Ovary (tissue), 9 donors: ENCODE data around the gene TASL. TPM values are rescaled to one million over a fixed set of nuclear protein-coding genes. Genes with fewer than 3 reads are reported as not detected.
"Not testable (repeated sequence)": the region's sequence is repeated elsewhere in the genome, so short reads cannot be mapped to it uniquely, and the experiment has no call there.

Experiments
- DNase-seq, 5 donors: peaks; one replicate each; pipeline ENCODE4 v3.0.0-alpha.2; 2019 to 2020
- H3K27ac ChIP-seq, 2 donors: fragments of 200-600 bp; one replicate each; pipeline versions ENCODE4 v1.5.1 to v1.8.0; 2019 to 2022
- H3K27me3 ChIP-seq: fragments of 200-600 bp; one replicate; pipeline ENCODE4 v1.8.0; 2022
- H3K36me3 ChIP-seq: fragments of 200-600 bp; sonication (generic); one replicate; pipeline ENCODE4 v1.5.1; 2019
- H3K4me1 ChIP-seq: one replicate; pipeline ENCODE4 v1.8.1; 2013; ENCODE audit warnings: mild to moderate bottlenecking, moderate library complexity; ENCODE audit not compliant: insufficient read depth
- H3K4me3 ChIP-seq: fragments of 200-600 bp; sonication (generic); one replicate; pipeline ENCODE4 v1.5.1; 2017
- H3K9me3 ChIP-seq, 2 donors: fragments of 200-600 bp in 1 of 2; sonication (generic) in 1 of 2; one replicate each; pipeline versions ENCODE4 v1.5.1 to v1.8.1; 2013 to 2019; ENCODE audit warnings: mild to moderate bottlenecking in 1 of 2, moderate library complexity in 1 of 2
- CTCF ChIP-seq, 3 donors: fragments of 450-650 bp in 2 of 3; fragments of 200-600 bp in 1 of 3; IDR thresholded peaks; one replicate each; pipeline versions ENCODE4 v1.5.1 to v1.8.0; 2016 to 2022; ENCODE audit warnings: antibody characterized with exemption in 3 of 3, mild to moderate bottlenecking in 1 of 3
- EP300 ChIP-seq: sonication (generic); formaldehyde crosslinking; IDR thresholded peaks from one replicate; pipeline ENCODE4 v1.6.1; 2017; ENCODE audit warnings: antibody characterized with exemption
- POLR2A ChIP-seq: fragments of 450-650 bp; IDR thresholded peaks from one replicate; pipeline ENCODE4 v1.6.1; 2017; ENCODE audit warnings: antibody characterized with exemption, mild to moderate bottlenecking, moderate library complexity
- WGBS, 3 donors: extraction: QIAGEN DNeasy Blood & Tissue Kit in 1 of 3; methylation state at CpG; one replicate each; pipeline versions ENCODE4 v1.1.5 to v1.1.7; 2013 to 2017; 5-methylcytosine and 5-hydroxymethylcytosine counted together
- intact Hi-C, 4 donors: fragments of 100-400 bp; cut with DNase I; formaldehyde crosslinking; loops; one replicate each; pipeline versions ENCODE4 v1.11.0 to v1.15.1; 2022 to 2023
- polyA plus RNA-seq, 2 donors: library from polyadenylated mRNA; stranded (reverse); fragments of 200-250 nt in 1 of 2; fragments of 350-450 nt in 1 of 2; fragmentation: Illumina TruSeq in 1 of 2; extraction: RNeasy Lipid Tissue Mini Kit (QIAGEN cat#74804) in 1 of 2; gene quantifications; one replicate each; pipeline ENCODE4 v1.2.3, GENCODE V29; 2013 to 2014
- total RNA-seq, 7 donors: library from RNA; depleted of rRNA in 2 of 7; stranded (reverse); fragments of >200 nt in 2 of 7; fragmentation: NEBNext Ultra II Directional in 3 of 7; extraction: Animal tissue kit (Norgen Biotek cat#: 25700) in 3 of 7; gene quantifications; one replicate each; pipeline versions ENCODE4 v1.1.0 to v1.2.4, GENCODE V29; 2016 to 2023
- donor health status: DM: no; HTN: no; CAD: no; lungs with moderate emphysema.
- donor health status: DM: no; HTN: no; CAD: no.
- donor health status: Bipolar disorder and iron deficiency.
- donor health status: DM: yes; HTN: yes; CAD: no.
- donor health status: DM: no; HTN: no; CAD: no.
- donor health status: DM: yes; HTN: yes; CAD: no.

Gene TASL
- total and polyA plus RNA-seq, 9 donors, result 0.10 to 2.2 (median 0.21) TPM; not detected in 1

- TF ChIP-seq EP300 (no peak), POLR2A (no peak), CTCF (IDR thresholded peaks at IDR 0.05) (no peak)
- intact Hi-C loops, result no loop called here
- no peaks in the 10 kb centered on the region for H3K4me1 ChIP-seq
- no peak for DNase-seq
- no peak overlapping the region for H3K27ac ChIP-seq
- 40 to 62% (median 55%) methylated on average over 4 of the region's 4 CpGs for WGBS, 3 donors
- H3K4me3 ChIP-seq, result no peak overlapping the region
- H3K27me3 ChIP-seq, result no peaks in the 10 kb centered on the region
- no peaks in the 10 kb centered on the region for H3K9me3 ChIP-seq
- no peaks in the 10 kb centered on the region for H3K36me3 ChIP-seq
These were observed 4.9 kb downstream of the TASL start for GRCh38 chrX:30572678-30573077.

- no peaks in the 10 kb centered on the region for H3K27me3 ChIP-seq
- H3K36me3 ChIP-seq, result no peaks in the 10 kb centered on the region
- intact Hi-C loops, result no loop called here
- no peaks in the 10 kb centered on the region for H3K9me3 ChIP-seq
- DNase-seq, result no peak
- no peak overlapping the region for H3K27ac ChIP-seq
- H3K4me3 ChIP-seq, result no peak overlapping the region
- no peaks in the 10 kb centered on the region for H3K4me1 ChIP-seq
- TF ChIP-seq POLR2A (no peak), CTCF (IDR thresholded peaks at IDR 0.05) (no peak), EP300 (no peak)
- WGBS, 3 donors, result 61 to 65% (median 64%) methylated on average over 1 of the region's 1 CpG
These were observed 5.6 kb downstream of the TASL start for GRCh38 chrX:30572004-30572403.

GRCh38 chrX:30570505-30570904, 7.1 kb downstream of the TASL start:
- 65 to 76% (median 67%) methylated on average over 1 of the region's 1 CpG for WGBS, 3 donors
- TF ChIP-seq CTCF (IDR thresholded peaks at IDR 0.05) (peak in 2 of 3 donors; percentile 20), EP300 (no peak)
- Histone ChIP-seq H3K27me3 (no peaks in the 10 kb centered on the region), H3K4me3 (no peak overlapping the region), H3K4me1 (no peaks in the 10 kb centered on the region), H3K9me3 (no peaks in the 10 kb centered on the region), H3K36me3 (no peaks in the 10 kb centered on the region), H3K27ac (no peak overlapping the region)
- no peak for DNase-seq
- intact Hi-C loops, result no loop called here

GRCh38 chrX:30568136-30568535, 9.4 kb downstream of the TASL start:
- no peak for TF ChIP-seq CTCF (IDR thresholded peaks at IDR 0.05)
- no peak for TF ChIP-seq POLR2A
- no peak for TF ChIP-seq EP300
- no peaks in the 10 kb centered on the region for H3K27me3 ChIP-seq
- no peak overlapping the region for H3K4me3 ChIP-seq
- no peaks in the 10 kb centered on the region for H3K36me3 ChIP-seq
- DNase-seq, result no peak
- H3K4me1 ChIP-seq, result no peaks in the 10 kb centered on the region
- 79 to 85% (median 85%) methylated on average over 4 of the region's 4 CpGs for WGBS, 3 donors
- H3K9me3 ChIP-seq, result no peaks in the 10 kb centered on the region
- intact Hi-C loops, result no loop called here
- no peak overlapping the region for H3K27ac ChIP-seq

GRCh38 chrX:30563070-30563469, 14.5 kb downstream of the TASL start:
- H3K27me3 ChIP-seq, H3K4me3 ChIP-seq, H3K36me3 ChIP-seq, H3K4me1 ChIP-seq, intact Hi-C loops, H3K27ac ChIP-seq, H3K9me3 ChIP-seq, DNase-seq: not testable (repeated sequence)
- 55 to 60% (median 59%) methylated on average over 5 of the region's 5 CpGs for WGBS, 3 donors
